A172 (cell line): ENCODE measurements around the gene CTSO. TPM values are rescaled to one million over a fixed set of nuclear protein-coding genes. Genes with fewer than 3 reads are reported as not detected.
"Not testable (repeated sequence)": the region's sequence is repeated elsewhere in the genome, so short reads cannot be mapped to it uniquely, and the experiment has no call there.

ENCODE experiments used
- DNase-seq: peaks from one replicate; pipeline ENCODE4 v3.0.0-alpha.2; 2015; ENCODE audit warnings: low spot score
- total RNA-seq: library from RNA; depleted of rRNA; stranded (reverse); fragments of >200 nt; shearing (Covaris generic); gene quantifications from 2 replicates; pipeline ENCODE4 v1.2.3, GENCODE V29; 2014

The CTSO gene
- total RNA-seq, 1 experiment from 2014 or later = 14.1 TPM

- DNase-seq = no peak
Observed at GRCh38 chr4:155954939-155955338, 1.3 kb upstream of the CTSO start.

GRCh38 chr4:155954118-155954685 is 536 bp upstream of the CTSO start:
- no peak for DNase-seq

GRCh38 chr4:155952501-155952901 is 1.2 kb downstream of the CTSO start:
- peak; percentile 31 for DNase-seq

- DNase-seq = no peak
Observed at GRCh38 chr4:155950461-155950860, 3.2 kb downstream of the CTSO start.

- no peak for DNase-seq
Observed at GRCh38 chr4:155948541-155948940, 5.1 kb downstream of the CTSO start.

- DNase-seq = peak; percentile 55
Observed at GRCh38 chr4:155946486-155946885, 7.2 kb downstream of the CTSO start.

GRCh38 chr4:155944516-155944915 is 9.2 kb downstream of the CTSO start:
- peak; percentile 75 for DNase-seq

GRCh38 chr4:155943605-155944291 is 9.9 kb downstream of the CTSO start:
- DNase-seq = no peak

- no peak for DNase-seq
Observed at GRCh38 chr4:155941820-155942219, 11.8 kb downstream of the CTSO start.

GRCh38 chr4:155941085-155941790 is 12.4 kb downstream of the CTSO start:
- no peak for DNase-seq

GRCh38 chr4:155935389-155935986 is 18.2 kb downstream of the CTSO start:
- DNase-seq = no peak

GRCh38 chr4:155934634-155935033 is 19.0 kb downstream of the CTSO start:
- not testable (repeated sequence) for DNase-seq

GRCh38 chr4:155931634-155932033 is 22.0 kb downstream of the CTSO start:
- no peak for DNase-seq

- DNase-seq = no peak
Observed at GRCh38 chr4:155930330-155930729, 23.3 kb downstream of the CTSO start.

GRCh38 chr4:155929833-155930232 is 23.8 kb downstream of the CTSO start:
- no peak for DNase-seq

- DNase-seq = no peak
Observed at GRCh38 chr4:155924637-155925036, 29.0 kb downstream of the CTSO start.

- no peak for DNase-seq
Observed at GRCh38 chr4:155921597-155921996, 32.1 kb downstream of the CTSO start.

GRCh38 chr4:155914782-155915181 is 38.9 kb downstream of the CTSO start:
- no peak for DNase-seq

- peak; percentile 31 for DNase-seq
Observed at GRCh38 chr4:155911905-155912304, 41.8 kb downstream of the CTSO start.

GRCh38 chr4:155909615-155910226 is 43.9 kb downstream of the CTSO start:
- no peak for DNase-seq

GRCh38 chr4:155908187-155909139 is 45.2 kb downstream of the CTSO start:
- no peak for DNase-seq
